Glutamatergic neuron (in vitro differentiated cells): ENCODE data around the gene ENTPD5. TPM values are rescaled to one million over a fixed set of nuclear protein-coding genes. Genes with fewer than 3 reads are reported as not detected.

Experiments used
- DNase-seq: peaks from one replicate; pipeline ENCODE4 v3.0.0; 2022
- H3K27ac Mint-ChIP-seq: one replicate; pipeline ENCODE4 v1.8.0; 2020; ENCODE audit warnings: mild to moderate bottlenecking, mixed read lengths, inconsistent platforms; ENCODE audit not compliant: unreplicated experiment
- H3K27me3 Mint-ChIP-seq: one replicate; pipeline ENCODE4 v1.8.0; 2020; ENCODE audit warnings: mild to moderate bottlenecking, moderate library complexity, mixed read lengths, inconsistent platforms; ENCODE audit not compliant: unreplicated experiment
- H3K36me3 Mint-ChIP-seq: one replicate; pipeline ENCODE4 v1.8.0; 2020; ENCODE audit warnings: mild to moderate bottlenecking, mixed read lengths, inconsistent platforms; ENCODE audit not compliant: unreplicated experiment
- H3K4me1 Mint-ChIP-seq: one replicate; pipeline ENCODE4 v1.8.0; 2020; ENCODE audit warnings: mild to moderate bottlenecking, low read depth, mixed read lengths, inconsistent platforms; ENCODE audit not compliant: unreplicated experiment
- H3K4me3 Mint-ChIP-seq: one replicate; pipeline ENCODE4 v1.8.0; 2020; ENCODE audit warnings: mild to moderate bottlenecking, mixed read lengths, inconsistent platforms; ENCODE audit not compliant: unreplicated experiment
- H3K9me3 Mint-ChIP-seq: one replicate; pipeline ENCODE4 v1.8.0; 2020; ENCODE audit warnings: mild to moderate bottlenecking, moderate library complexity, mixed read lengths, inconsistent platforms; ENCODE audit not compliant: unreplicated experiment
- total RNA-seq: library from RNA; stranded (reverse); fragmentation: NEBNext Ultra II Directional; extraction: Animal tissue kit (Norgen Biotek cat#: 25700); gene quantifications from one replicate; pipeline ENCODE4 v1.2.1, GENCODE V29; 2021; ENCODE audit not compliant: unreplicated experiment
- TF ChIP-seq, protein P1 (sequence below): fragments of 200-600 bp; sonication (generic); IDR thresholded peaks from one replicate; pipeline ENCODE4 v1.5.0; 2021; ENCODE audit not compliant: partially characterized antibody, unreplicated experiment

Gene ENTPD5
- total RNA-seq, 1 donor from 2014 or later = 7.8 TPM

DNA sequence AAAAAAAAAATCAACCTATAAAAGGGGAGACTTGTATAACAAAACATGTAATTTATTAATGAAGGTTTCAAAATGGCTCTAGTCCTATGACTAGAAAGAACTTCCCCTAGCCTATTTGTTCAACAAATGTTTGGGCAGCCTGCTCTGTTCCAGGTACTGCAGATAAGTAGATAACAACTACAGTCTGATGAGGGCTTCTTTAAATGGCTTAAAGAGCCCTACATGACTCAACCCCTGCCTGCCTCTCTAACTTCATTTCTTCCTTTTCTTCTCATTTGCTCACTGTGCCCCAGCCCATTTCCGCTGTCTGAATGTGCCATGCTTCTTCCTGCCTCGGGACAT, 43.7 kb upstream of the ENTPD5 start:
- Mint-ChIP-seq H3K9me3 (no peaks in the 10 kb centered on the region), H3K4me3 (no peak overlapping the region), H3K27ac (no peak overlapping the region), H3K4me1 (no peaks in the 10 kb centered on the region), H3K27me3 (no peaks in the 10 kb centered on the region), H3K36me3 (no peaks in the 10 kb centered on the region)
- TF ChIP-seq, protein P1, sequence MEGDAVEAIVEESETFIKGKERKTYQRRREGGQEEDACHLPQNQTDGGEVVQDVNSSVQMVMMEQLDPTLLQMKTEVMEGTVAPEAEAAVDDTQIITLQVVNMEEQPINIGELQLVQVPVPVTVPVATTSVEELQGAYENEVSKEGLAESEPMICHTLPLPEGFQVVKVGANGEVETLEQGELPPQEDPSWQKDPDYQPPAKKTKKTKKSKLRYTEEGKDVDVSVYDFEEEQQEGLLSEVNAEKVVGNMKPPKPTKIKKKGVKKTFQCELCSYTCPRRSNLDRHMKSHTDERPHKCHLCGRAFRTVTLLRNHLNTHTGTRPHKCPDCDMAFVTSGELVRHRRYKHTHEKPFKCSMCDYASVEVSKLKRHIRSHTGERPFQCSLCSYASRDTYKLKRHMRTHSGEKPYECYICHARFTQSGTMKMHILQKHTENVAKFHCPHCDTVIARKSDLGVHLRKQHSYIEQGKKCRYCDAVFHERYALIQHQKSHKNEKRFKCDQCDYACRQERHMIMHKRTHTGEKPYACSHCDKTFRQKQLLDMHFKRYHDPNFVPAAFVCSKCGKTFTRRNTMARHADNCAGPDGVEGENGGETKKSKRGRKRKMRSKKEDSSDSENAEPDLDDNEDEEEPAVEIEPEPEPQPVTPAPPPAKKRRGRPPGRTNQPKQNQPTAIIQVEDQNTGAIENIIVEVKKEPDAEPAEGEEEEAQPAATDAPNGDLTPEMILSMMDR = no peak
- DNase-seq = no peak

DNA sequence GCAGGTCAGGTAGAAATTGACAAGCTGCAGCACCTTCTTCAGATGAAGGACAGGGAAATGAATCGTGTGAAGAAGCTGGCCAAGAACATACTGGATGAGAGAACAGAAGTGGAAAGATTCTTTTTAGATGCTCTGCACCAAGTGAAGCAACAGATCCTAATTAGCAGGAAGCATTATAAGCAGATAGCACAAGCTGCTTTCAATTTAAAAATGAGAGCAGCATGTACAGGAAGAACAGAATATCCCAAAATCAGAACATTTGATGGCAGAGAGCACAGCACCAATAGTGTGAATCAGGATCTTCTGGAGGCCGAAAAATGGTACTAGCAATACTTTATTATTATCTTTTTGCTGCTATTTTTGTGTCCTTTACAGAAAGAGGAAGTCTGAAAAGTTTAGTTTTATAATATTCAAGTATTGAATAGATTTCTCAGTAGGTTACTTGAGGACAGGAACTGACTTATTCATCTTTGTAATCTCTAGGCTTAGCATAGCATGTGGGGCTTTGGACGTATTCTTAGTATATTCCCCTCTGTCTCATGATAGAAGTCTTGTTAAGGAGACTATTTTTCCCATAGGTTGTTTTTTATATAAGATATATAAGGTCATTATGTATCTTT, 30.9 kb upstream of the ENTPD5 start:
- no peaks in the 10 kb centered on the region for H3K9me3 Mint-ChIP-seq
- peaks cover 2% of the 10 kb centered on the region for H3K27me3 Mint-ChIP-seq
- no peaks in the 10 kb centered on the region for H3K36me3 Mint-ChIP-seq
- no peak for DNase-seq
- H3K27ac Mint-ChIP-seq = no peak overlapping the region
- H3K4me1 Mint-ChIP-seq = no peaks in the 10 kb centered on the region
- TF ChIP-seq, protein P1 = no peak
- H3K4me3 Mint-ChIP-seq = no peak overlapping the region

DNA sequence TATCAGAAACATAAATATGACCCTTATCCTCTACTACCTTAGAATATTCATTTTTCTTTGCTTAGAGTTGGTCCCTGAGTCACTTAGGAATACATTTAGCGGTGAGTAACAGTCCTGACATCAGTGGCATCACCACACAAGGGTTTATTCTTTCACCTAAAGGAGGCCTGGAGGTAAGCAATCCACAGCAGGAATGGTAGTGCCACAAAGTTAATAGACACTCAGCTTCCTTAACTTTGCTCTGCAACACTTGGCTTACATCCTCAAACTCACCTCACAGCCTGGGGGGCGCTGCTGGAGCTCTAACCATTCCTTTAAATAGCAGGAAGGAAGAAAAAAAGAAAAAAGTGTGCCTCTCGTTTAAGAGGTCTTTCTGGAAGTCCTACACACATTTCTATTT, 29.2 kb upstream of the ENTPD5 start:
- TF ChIP-seq, protein P1 = no peak
- H3K27me3 Mint-ChIP-seq = peaks cover 2% of the 10 kb centered on the region
- H3K27ac Mint-ChIP-seq = no peak overlapping the region
- H3K4me1 Mint-ChIP-seq = no peaks in the 10 kb centered on the region
- no peaks in the 10 kb centered on the region for H3K9me3 Mint-ChIP-seq
- no peak overlapping the region for H3K4me3 Mint-ChIP-seq
- no peak for DNase-seq
- H3K36me3 Mint-ChIP-seq = no peaks in the 10 kb centered on the region

GRCh38 chr14:74045522-74045921, 26.4 kb upstream of the ENTPD5 start:
- DNase-seq = no peak
- H3K4me3 Mint-ChIP-seq = no peak overlapping the region
- H3K9me3 Mint-ChIP-seq = no peaks in the 10 kb centered on the region
- TF ChIP-seq, protein P1 = no peak
- peaks cover 2% of the 10 kb centered on the region for H3K27me3 Mint-ChIP-seq
- no peaks in the 10 kb centered on the region for H3K4me1 Mint-ChIP-seq
- no peak overlapping the region for H3K27ac Mint-ChIP-seq
- H3K36me3 Mint-ChIP-seq = no peaks in the 10 kb centered on the region

DNA sequence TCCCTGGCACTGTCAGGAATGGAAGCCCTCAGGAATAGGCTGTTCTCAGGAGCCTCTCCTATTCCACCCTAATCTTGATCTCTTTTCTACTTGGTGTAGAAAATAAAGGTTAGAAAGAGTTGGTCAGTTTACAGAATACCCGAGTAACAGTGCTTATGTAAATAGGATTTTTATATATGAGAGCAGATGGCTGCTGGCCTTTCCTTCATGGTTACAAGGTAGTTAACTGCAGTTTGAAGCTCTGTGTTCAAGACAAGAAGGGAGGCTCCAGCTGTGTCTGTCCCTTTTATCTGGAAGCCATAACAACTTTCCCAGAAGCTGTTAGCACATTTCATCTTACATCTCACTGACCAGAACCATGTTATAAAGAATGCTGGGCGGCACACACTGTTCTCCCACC, 23.2 kb upstream of the ENTPD5 start:
- no peak for DNase-seq
- Mint-ChIP-seq H3K27ac (no peak overlapping the region), H3K4me1 (no peaks in the 10 kb centered on the region), H3K4me3 (no peak overlapping the region), H3K27me3 (no peaks in the 10 kb centered on the region), H3K9me3 (no peaks in the 10 kb centered on the region), H3K36me3 (no peaks in the 10 kb centered on the region)
- TF ChIP-seq, protein P1 = no peak
